Stimulated activated CD4-positive, alpha-beta T cell treated with anti-CD3 and anti-CD28 coated beads, Interleukin-12 subunit alpha, Interleukin-12 subunit beta, amount 100 ng/mL, for 4 hours (primary cell): ENCODE measurements around the gene PGAP2.
A peak's percentile ranks its signal among the peaks of the same experiment; 100 is the strongest.

Experiments used
- DNase-seq: peaks from one replicate; pipeline ENCODE4 v3.0.0-alpha.2; 2020

Gene PGAP2

DNA sequence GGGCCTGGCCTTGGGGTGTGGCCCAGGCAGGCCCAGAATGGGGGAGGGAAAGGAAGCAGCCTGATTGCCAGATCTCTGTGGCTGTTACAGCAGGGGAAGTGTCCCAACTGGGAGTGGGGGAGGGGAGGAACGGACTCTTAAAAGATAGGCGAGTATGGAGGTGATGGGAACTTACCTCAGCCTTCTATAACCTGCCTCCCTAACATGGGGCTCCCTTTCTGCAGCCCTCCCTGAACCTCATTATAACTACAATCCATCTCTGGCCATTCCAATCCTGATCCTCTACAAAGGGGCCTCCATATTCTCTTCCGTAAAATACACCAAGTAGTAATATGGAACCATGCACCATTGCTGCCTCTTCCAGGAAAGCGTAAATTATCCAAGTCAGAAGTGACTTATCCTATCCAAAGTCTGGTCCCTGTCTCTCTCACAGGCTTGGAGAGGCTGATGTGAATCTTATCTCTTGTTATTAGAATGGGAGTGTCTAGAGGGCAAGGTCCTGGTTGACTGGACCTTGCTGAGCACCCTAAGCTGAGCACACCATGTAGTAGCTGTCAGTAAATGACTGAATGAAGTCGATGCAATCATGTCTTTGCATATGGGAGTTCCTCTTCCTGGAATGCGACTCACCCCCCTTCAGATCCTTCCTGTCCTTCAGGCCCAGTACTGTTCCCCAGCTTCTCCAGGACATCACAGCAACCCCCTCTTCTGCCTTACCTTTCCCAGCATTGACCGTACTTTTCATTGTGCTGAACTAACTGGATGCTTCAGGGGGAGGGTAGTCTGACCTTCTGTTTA lies 26.5 kb downstream of the PGAP2 start:
- DNase-seq = no peak

GRCh38 chr11:3835751-3836150 lies 27.4 kb downstream of the PGAP2 start:
- no peak for DNase-seq

- DNase-seq = peak; percentile 43
Measured at GRCh38 chr11:3836903-3837302, 28.5 kb downstream of the PGAP2 start.

DNA sequence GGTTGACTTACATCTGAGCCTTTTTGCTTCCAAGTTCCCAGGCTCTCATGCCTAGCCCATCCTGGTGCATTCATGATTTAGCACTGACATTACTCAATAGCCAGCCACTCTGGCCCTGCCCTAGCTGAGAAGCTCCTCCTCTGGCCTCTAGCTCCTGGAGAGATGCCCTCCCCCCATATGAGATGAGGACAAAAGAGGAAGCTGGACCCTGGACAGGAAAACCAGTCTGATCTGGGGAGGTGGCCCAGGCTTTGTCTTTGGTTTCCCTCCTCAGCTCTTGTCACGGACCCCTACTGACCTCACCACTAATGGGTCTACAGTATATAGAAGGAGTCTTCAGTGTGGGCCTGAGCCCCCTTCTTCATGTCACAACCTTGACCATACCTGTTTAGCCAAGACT lies 29.4 kb downstream of the PGAP2 start:
- no peak for DNase-seq

GRCh38 chr11:3838504-3838903 lies 30.1 kb downstream of the PGAP2 start:
- DNase-seq = no peak

DNA sequence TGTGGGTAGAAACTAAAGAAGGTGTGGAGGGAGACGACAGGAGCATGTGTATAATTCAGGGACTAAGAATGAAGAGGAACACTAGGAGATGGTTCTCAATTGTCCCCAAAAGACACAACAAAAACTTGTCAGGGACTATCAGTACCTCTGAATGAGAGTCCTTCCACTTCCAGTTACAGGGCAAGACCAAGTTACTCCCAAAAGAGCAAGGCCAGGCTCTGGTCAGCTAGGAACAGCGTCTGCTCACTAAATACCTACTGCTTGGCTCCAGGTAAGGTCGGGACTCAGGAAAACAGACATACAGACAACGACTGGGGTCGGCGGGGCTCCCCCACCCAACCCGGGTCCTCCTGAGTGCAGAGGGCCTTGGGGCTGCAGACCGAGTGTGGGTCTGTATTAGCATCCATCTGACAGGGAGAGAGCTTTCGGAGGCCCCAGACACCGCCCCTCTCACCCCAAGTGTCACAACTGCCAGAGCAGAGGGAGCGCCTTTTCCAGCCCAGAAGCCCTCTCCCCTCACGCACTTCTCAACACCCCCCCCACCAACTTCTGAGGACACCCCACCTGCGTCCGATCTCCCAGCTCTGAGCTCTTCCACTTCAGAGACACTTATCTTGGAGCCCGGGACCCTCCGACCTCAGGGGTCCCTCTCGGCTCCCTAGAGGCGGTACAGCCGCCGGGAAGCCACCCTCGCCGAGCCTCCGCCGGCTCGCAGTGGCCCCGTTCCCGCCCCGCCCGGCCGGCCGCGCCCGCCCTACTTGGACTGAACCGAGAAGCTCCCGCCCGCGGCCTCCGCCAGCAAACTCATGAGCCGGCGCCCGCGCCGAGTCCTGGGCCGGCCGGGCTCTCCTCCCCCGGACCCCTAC lies 31.9 kb downstream of the PGAP2 start:
- DNase-seq = peak; percentile 38

DNA sequence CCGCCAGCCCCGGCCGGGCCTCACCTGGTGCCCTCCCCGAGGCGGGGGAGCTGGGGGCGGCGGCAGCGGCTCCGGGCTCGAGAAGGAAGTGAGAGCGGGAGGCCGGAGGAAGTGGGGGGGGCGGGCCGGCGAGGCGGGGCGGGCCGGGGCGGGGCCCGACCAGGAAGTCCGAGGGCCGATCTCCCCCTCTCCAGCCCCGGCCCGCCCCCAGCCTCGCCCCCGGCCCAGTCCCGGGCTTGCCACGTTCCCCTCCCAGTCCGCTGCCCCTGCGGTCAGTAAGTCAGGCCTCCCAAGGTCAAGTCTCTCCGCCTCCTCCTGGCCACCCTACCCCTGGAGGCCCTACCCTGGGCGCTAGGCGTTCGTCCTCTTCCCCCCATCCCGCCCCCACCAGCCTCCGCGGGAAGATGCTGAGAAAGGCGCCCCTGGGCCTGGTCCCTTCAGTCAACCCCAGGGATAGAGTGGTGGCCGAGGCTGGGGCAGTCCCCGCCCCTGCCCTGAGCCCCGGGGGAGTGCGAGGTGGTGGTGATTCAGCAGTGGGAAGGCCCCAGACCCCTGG lies 32.6 kb downstream of the PGAP2 start, which contains the start of gene RHOG:
TSS of gene RHOG (minus strand) at position 90 of the 556 bp plus-strand sequence. CDS start 12,821 bp downstream, outside the sequence.
- peak; percentile 90 for DNase-seq

DNA sequence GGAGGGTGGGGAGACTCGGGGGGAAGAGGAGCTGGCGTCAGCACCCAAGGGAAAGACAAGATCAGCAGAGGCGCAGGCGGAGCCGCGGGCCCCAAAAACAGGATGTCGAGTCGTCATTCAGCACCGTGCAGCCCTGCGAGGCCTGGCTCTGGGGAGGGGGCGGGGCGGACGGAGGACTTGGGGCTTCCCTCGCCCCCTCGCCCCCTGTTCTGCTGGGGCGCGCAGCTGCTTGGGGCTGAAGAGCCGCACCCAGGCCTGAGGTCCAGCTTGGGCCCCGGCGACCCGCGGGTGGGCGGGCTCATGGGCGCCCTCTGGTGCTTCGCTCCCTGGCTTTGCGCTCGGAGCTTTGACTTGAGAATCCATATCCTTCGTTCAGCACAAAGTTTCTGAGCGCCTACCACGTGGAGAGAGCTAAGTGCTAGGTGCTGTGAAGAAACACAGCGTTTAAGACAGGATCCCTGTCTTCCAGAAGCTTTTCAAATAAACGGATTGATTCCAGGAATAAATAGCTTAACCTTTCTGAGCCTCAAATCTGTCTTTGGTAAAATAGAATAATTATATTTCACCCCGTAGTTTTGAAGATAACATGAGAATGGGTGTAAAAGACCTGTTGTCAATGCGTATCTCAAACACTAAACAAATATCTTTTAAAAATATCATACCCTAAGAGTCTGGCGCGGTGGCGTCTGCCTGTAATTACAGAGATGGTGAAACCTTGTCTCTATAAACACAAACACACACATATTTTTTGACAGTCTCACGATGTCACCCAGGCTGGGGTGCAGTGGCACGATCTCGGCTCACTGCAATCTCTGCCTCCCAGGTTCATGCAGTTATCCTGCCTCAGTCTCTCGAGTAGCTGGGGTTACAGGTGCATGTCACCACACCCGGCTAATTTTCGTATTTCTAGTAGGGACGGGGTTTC lies 33.3 kb downstream of the PGAP2 start:
- DNase-seq = no peak

- no peak for DNase-seq
Measured at GRCh38 chr11:3843326-3843725, 35.0 kb downstream of the PGAP2 start.

DNA sequence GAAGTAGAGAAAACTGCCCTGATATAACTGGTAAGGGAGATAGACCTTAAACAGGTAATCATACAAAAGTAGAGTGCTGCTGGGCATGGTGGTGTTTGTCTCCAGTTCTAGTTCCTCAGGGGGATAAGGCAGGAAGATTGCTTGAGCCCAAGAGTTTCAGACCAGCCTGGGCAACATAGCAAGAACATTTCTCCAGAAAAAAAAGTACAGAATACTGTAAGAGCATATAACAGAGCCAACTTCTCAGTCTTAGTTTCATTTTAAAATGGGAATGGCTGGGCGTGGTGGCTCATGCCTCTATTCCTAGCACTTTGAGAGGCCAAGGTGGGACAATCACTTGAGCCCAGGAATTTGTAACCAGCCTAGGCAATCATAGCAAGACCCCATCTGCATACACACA lies 36.9 kb downstream of the PGAP2 start:
- no peak for DNase-seq

DNA sequence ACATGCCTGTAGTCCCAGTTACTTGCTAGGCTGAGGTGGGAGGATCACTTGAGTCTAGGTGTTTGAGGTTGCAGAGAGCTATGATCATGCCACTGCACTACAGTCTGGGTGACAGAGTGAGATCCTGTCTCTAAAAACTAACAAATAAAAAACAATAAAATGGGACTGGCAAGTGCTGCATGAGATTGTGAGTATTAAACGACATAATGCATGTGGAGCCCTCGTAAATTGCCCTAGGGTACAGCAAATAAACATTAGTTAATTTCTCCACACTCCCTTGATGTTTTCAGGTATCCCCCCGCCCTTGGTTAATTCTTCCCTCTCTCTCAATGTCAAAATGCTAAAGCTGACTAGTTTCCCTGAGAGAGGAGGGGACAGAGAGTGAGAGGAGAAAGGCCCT lies 37.3 kb downstream of the PGAP2 start:
- DNase-seq = no peak

DNA sequence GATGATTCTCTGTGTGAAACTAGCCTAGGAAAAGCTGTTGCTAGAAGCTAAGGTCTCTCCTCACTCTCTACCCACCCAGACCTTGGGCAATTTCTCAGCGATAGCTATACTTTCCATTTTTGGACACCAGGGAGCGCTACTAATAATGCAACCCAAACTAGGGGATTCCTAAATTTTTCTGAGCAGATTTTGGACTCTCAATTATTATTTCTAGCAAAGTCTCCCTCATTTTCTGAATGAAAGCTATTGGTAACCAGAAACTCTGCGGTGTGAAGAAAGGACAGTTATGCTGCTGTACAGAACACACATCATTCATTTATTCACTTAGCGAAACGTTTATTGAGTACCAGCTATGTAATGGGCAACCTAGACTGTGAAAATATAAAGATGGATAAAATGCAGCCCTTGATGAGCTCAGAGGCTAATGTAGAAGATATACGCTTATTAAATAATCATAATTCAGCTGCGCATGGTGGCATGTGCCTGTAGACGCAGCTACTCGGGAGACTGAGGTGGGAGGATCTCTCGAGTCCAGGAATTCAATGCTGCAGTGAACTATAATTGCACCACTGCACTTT lies 41.0 kb downstream of the PGAP2 start:
- no peak for DNase-seq

DNA sequence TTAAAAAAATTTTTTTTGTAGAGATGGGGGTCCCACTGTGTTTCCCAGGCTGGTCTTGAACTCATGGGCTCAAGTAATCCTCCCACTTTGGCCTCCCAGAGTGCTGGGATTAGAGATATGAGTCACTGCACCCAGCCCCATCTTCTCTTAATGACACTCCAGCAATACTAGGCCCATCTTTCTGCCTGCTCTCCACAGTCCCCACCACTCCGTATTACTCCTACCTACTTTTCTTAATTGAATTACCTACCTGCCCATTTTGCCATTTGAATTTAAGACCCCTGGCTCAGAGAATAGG lies 45.1 kb downstream of the PGAP2 start:
- DNase-seq = no peak

DNA sequence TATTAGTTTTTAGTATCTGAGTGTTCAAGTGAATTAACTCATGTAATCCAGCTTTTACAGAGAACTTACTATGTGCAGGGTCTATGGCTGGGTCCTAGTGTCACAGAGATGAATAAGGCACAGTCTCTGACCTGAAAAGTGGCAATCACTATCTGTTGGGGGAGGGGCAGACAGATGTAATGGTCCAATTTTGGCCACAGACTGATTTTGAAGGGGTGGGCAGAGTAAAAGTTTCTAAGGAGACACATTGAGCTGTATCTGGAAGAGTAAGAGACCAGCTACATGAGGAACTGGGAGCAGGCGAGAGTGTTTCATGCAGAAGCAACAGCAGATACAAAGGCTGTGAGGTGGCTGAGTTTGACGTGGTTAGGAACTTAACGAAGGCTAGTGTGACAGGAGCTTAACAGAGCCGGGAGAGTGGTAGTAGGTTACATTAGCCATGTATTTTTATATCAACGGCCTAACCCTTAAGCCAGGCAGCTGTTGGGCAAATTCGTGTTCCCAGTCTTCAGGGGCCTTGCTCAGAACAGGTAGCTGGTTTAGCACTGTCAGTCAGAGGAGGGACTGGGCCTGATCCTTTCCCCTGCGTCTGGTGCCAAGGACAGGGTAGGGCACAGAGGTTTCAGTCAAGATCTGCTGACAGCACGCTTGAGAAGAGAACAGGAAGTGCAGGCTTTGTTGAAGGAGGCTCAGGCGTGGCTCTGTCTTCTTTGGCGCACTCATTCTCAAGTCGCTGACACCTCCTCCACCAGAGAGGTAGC lies 45.7 kb downstream of the PGAP2 start:
- peak; percentile 49 for DNase-seq

GRCh38 chr11:3854660-3854976 lies 46.3 kb downstream of the PGAP2 start:
- DNase-seq = no peak

DNA sequence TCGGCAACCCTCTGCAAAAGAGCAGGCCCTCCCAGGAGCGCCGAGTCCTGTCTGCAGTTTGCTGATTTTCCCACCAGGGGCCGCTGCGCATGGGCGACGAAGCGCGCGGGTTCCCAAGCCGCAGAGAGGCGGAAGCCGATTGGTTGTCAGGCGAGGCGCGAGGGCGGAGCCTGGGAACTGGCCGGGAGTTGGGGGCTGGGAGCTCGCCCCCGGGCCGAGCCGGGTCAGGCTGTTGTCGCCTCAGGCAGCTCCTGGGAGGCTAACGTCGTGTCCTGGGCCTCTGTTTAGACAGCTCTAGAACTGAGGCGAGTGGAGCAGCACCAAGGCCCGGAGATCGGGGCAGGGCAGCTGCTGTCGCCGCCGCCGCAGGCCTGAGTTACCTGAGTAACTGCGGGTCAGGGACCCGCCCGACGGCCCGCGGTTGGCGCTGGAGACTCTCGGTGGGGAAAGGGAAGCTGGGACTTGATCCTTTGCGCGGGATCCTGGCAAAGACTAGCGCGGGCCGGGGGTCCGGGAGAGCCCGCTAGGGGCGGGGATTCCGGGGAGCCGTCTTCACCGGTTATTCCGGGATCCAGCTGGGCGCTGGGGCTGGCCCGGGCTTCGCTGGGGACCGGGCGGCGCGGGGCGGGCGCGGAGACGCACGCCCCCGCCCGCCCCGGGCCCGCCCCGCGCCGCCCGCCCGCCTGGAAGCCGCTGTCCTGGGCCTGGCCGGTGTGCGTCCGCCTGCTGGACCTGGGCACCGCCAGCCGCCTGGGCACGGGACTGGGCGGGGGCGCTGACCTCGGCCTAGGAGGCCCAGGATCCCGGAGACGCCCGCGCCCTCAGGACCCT lies 46.8 kb downstream of the PGAP2 start, which contains the start of gene STIM1:
TSS of gene STIM1 (plus strand) at position 688 of the 831 bp plus-strand sequence. CDS start 607 bp downstream, outside the sequence.
- peak; percentile 98 for DNase-seq

- DNase-seq = peak; percentile 32
Measured at GRCh38 chr11:3855808-3856491, 47.6 kb downstream of the PGAP2 start.

DNA sequence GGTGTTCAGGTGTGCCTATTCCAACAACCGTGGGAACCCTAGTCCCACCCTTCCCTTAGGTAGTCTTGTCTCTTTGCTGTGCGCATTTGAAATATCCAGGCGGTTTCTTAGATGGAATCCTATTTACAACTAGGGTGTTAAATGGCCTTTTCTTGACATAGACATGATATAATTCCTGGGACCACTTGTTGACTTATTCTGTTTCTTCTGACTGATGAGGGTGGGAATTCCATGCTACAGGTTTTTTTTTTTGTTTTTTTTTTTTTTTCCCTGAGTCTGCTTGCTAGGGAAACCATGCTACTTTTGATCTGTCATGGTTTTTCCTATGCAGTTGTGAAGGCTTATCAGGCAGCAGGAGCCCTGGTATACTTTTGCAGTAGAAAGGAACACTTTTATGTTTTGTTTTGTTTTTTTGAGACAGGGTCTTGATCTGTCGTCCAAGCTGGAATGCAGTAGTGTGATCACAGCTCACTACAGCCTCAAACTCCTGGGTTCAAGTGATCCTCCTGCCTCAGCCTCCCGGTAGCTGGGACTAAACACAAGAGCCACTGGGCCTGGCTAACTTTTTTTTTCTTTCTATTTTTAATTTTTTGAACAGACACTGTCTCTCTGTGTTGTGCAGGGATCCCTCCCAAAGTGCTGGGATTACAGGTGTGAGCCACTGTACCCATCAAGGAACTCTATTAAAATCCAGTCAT lies 48.6 kb downstream of the PGAP2 start:
- DNase-seq = no peak

GRCh38 chr11:3857628-3858027 lies 49.3 kb downstream of the PGAP2 start:
- no peak for DNase-seq
